ENCODE results near the gene EIF3A.

The EIF3A gene

GRCh38 chr10:119080521-119081259, at the start of gene EIF3A:
Gene EIF3A, minus strand, starts transcription at chr10:119080817. Its CDS starts 141 bp downstream, at chr10:119080676.
- TF ChIP-seq CTCF (IDR thresholded peaks at IDR 0.05) = peak; percentile 59
- Histone ChIP-seq H3K9me3 (no peaks in the 10 kb centered on the region), H3K27ac (peak within 1 kb of the TSS; percentile 90), H3K36me3 (no peaks in the 10 kb centered on the region), H3K27me3 (no peaks in the 10 kb centered on the region), H3K4me1 (ENCODE audit: control insufficient read depth in 1 of 2, insufficient read depth in 1 of 2, low read depth in 1 of 2, low read length in 1 of 2) (peaks cover 40 to 46% of the 10 kb centered on the region in 2 experiments), H3K4me3 (ENCODE audit: low read depth in 1 of 2, low read length in 1 of 2) (peak within 1 kb of the TSS; percentile 89 to 96)

- no peak overlapping the region for H3K4me3 ChIP-seq (ENCODE audit: low read depth in 1 of 2, low read length in 1 of 2)
- H3K4me1 ChIP-seq (ENCODE audit: control insufficient read depth in 1 of 2, insufficient read depth in 1 of 2, low read depth in 1 of 2, low read length in 1 of 2) = peaks cover 53 to 57% of the 10 kb centered on the region in 2 experiments
- TF ChIP-seq CTCF (IDR thresholded peaks at IDR 0.05) = no peak
- H3K27ac ChIP-seq = peak overlapping the region; percentile 93
- H3K36me3 ChIP-seq = peaks cover 73% of the 10 kb centered on the region
- H3K9me3 ChIP-seq = no peaks in the 10 kb centered on the region
- H3K27me3 ChIP-seq = no peaks in the 10 kb centered on the region
These were observed 49.1 kb upstream of the EIF3A start for GRCh38 chr10:119129721-119130120.

- Histone ChIP-seq H3K36me3 (peaks cover 90% of the 10 kb centered on the region), H3K9me3 (no peaks in the 10 kb centered on the region)
- TF ChIP-seq CTCF (IDR thresholded peaks at IDR 0.05) = no peak
These were observed 45.3 kb upstream of the EIF3A start for GRCh38 chr10:119125942-119126341.

GRCh38 chr10:119120875-119121274, 40.3 kb upstream of the EIF3A start:
- no peaks in the 10 kb centered on the region for H3K9me3 ChIP-seq
- peaks cover 5 to 7% of the 10 kb centered on the region in 2 experiments for H3K4me1 ChIP-seq (ENCODE audit: control insufficient read depth in 1 of 2, insufficient read depth in 1 of 2, low read depth in 1 of 2, low read length in 1 of 2)
- peak overlapping the region; percentile 71 for H3K27ac ChIP-seq
- TF ChIP-seq CTCF (IDR thresholded peaks at IDR 0.05) = no peak
- H3K4me3 ChIP-seq (ENCODE audit: low read depth in 1 of 2, low read length in 1 of 2) = no peak overlapping the region
- H3K27me3 ChIP-seq = no peaks in the 10 kb centered on the region
- H3K36me3 ChIP-seq = peaks cover 95% of the 10 kb centered on the region

More at GRCh38 chr10:119125942-119126341, 45.3 kb upstream of the EIF3A start:
- Histone ChIP-seq H3K27ac (no peak overlapping the region), H3K4me1 (ENCODE audit: control insufficient read depth in 1 of 2, insufficient read depth in 1 of 2, low read depth in 1 of 2, low read length in 1 of 2) (peaks cover 15 to 19% of the 10 kb centered on the region in 2 experiments), H3K4me3 (ENCODE audit: low read depth in 1 of 2, low read length in 1 of 2) (no peak overlapping the region), H3K27me3 (no peaks in the 10 kb centered on the region)

GRCh38 chr10:119120413-119120867, 39.8 kb upstream of the EIF3A start:
- TF ChIP-seq CTCF (IDR thresholded peaks at IDR 0.05) = no peak
- H3K27ac ChIP-seq = peak overlapping the region; percentile 71
- H3K4me3 ChIP-seq (ENCODE audit: low read depth in 1 of 2, low read length in 1 of 2) = no peak overlapping the region
- H3K27me3 ChIP-seq = no peaks in the 10 kb centered on the region
- H3K4me1 ChIP-seq (ENCODE audit: control insufficient read depth in 1 of 2, insufficient read depth in 1 of 2, low read depth in 1 of 2, low read length in 1 of 2) = peaks cover 5 to 7% of the 10 kb centered on the region in 2 experiments
- peaks cover 95% of the 10 kb centered on the region for H3K36me3 ChIP-seq
- no peaks in the 10 kb centered on the region for H3K9me3 ChIP-seq

Measured in neutrophil (primary cell).